Measurements from ENCODE around the gene ABHD12B. TPM values are rescaled to one million over a fixed set of nuclear protein-coding genes. Genes with fewer than 3 reads are reported as not detected.

ABHD12B gene
- total RNA-seq, 1 donor from 2014 or later = not detected

DNA sequence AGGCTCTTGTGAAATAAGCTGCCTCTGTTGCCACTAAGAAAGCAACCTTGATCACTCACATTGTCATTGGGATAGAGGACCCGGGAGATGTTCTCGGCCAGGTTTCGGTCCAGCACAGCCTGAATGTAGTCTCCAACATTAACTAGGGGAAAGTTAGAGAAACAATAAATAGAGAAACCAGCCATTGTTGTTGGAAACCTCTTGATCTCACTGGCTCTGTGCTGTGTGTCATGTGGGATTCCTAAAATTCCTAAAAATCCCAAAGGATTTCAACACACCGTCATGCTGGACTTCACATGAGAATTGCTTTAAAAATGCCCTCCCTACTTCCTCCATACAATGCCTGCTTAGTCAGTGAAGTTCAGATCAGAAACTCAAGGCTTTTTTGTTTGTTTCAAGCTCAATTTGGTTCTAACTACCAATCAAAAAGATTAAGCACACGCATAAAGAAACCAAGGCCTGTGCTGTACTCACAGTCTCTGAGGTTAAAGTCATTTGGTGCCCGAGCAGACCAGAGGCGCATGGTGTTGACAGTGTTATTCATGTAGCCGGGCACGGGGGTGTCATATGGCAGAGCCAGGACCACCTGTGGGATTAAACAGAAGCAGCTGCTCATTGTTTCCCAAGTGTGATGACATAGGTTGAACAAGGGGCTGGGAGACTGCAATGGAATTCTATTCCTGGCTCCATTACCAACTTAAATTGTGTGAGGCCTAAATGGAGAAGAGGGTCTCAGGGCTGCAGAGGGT, 48.8 kb downstream of the ABHD12B start:
- Histone ChIP-seq H3K4me1 (no peaks in the 10 kb centered on the region), H3K27me3 (no peaks in the 10 kb centered on the region), H3K4me3 (no peak overlapping the region), H3K9me3 (no peaks in the 10 kb centered on the region), H3K36me3 (peaks cover 30 to 63% of the 10 kb centered on the region in 2 donors), H3K27ac (peak overlapping the region in 1 of 2 donors; percentile 3)
- intact Hi-C loops (cut with DNase I) = no loop called here
- no peak for DNase-seq (ENCODE audit: low spot score in 2 of 2)
- TF ChIP-seq, protein P1, sequence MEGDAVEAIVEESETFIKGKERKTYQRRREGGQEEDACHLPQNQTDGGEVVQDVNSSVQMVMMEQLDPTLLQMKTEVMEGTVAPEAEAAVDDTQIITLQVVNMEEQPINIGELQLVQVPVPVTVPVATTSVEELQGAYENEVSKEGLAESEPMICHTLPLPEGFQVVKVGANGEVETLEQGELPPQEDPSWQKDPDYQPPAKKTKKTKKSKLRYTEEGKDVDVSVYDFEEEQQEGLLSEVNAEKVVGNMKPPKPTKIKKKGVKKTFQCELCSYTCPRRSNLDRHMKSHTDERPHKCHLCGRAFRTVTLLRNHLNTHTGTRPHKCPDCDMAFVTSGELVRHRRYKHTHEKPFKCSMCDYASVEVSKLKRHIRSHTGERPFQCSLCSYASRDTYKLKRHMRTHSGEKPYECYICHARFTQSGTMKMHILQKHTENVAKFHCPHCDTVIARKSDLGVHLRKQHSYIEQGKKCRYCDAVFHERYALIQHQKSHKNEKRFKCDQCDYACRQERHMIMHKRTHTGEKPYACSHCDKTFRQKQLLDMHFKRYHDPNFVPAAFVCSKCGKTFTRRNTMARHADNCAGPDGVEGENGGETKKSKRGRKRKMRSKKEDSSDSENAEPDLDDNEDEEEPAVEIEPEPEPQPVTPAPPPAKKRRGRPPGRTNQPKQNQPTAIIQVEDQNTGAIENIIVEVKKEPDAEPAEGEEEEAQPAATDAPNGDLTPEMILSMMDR (IDR thresholded peaks at IDR 0.05) = no peak

DNA sequence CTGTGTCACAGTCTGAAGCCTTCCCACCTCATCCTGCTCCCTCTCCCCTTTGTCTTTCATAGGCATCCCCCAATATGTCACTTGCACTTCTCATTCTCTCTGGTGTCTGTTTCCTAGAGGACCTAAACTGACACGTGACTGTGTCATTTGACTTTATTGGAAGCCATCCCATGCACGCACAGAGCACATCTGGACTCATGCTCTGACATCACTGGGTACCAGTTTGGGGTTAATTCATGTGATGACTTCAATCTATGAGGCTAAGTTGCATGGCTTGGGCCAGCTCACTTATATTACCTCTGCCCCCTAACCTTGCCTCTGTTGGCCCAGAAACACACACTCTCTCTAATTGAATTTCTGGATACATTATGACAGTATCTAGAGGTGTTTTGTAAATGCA, 51.0 kb downstream of the ABHD12B start:
- Histone ChIP-seq H3K9me3 (no peaks in the 10 kb centered on the region), H3K4me1 (no peaks in the 10 kb centered on the region), H3K36me3 (peaks cover 12 to 51% of the 10 kb centered on the region in 2 donors), H3K4me3 (no peak overlapping the region), H3K27ac (no peak overlapping the region), H3K27me3 (no peaks in the 10 kb centered on the region)
- no peak for DNase-seq (ENCODE audit: low spot score in 2 of 2)
- TF ChIP-seq, protein P1 (IDR thresholded peaks at IDR 0.05) = no peak
- intact Hi-C loops (cut with DNase I) = no loop called here

DNA sequence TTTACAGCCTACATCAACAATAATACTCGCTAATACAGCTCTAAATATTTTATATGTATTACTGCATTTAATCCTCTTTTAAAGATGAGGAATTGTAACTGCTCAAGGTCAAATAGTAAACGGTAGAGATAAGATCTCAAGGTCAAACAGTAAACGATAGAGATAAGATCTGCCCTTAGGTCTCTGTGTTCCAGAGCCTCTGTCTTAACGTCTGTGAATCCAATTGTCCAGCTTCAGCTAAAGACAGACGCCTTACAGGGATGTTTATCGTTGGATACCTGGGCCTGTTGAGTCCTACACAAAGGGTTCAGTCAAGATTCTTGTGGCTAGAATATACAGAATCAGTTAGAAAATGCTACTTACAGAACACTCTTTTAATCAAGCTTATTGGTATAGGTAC, 52.4 kb downstream of the ABHD12B start:
- intact Hi-C loops (cut with DNase I) = no loop called here
- TF ChIP-seq, protein P1 (IDR thresholded peaks at IDR 0.05) = no peak
- no peak for DNase-seq (ENCODE audit: low spot score in 2 of 2)
- Histone ChIP-seq H3K27ac (no peak overlapping the region), H3K36me3 (peaks cover 19 to 52% of the 10 kb centered on the region in 2 donors), H3K27me3 (no peaks in the 10 kb centered on the region), H3K4me1 (no peaks in the 10 kb centered on the region), H3K4me3 (no peak overlapping the region), H3K9me3 (no peaks in the 10 kb centered on the region)

DNA sequence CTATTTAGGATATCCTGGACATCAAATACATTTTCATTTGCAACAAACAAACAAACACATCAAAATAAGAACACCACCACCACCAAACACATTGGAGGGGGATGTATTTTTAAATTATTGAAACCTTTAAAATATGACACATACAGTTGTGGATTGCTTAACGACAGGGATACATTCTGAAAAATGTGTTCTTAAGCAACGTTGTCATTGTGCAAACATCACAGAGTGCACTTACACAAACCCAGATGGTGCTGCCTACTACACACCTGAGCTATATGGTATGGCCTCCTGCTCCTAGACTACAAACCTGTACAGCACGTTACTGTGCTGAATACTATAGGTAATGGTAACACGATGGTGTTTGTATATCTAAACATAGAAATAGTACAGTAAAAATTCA, 53.0 kb downstream of the ABHD12B start:
- TF ChIP-seq, protein P1 (IDR thresholded peaks at IDR 0.05) = no peak
- Histone ChIP-seq H3K4me1 (no peaks in the 10 kb centered on the region), H3K27me3 (no peaks in the 10 kb centered on the region), H3K4me3 (no peak overlapping the region), H3K36me3 (peaks cover 19 to 52% of the 10 kb centered on the region in 2 donors), H3K9me3 (no peaks in the 10 kb centered on the region), H3K27ac (no peak overlapping the region)
- intact Hi-C loops (cut with DNase I) = no loop called here
- DNase-seq (ENCODE audit: low spot score in 2 of 2) = no peak

DNA sequence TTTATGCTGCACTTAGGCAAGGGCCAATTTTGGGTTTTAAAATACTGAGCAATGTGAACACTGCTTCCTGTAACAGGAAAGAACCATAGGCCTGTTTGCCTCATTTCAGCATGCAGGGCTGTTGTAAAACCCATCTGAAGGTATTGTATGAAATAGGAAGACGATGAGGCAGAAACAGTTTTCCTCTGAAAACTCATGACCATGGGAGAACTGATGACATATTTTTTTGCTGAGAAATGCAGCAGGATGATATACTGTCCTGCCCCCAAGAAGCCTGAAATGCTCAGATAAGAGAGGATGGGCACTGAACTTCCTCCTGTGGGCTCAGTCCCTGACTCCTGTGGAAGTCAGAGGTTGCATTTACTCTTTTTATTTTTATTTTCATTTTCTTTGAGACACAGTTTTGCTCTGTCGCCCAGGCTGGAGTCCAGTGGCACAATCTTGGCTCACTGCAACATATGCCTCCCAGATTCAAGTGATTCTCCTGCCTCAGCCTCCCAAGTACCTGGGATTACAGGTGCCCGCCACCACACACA, 55.1 kb downstream of the ABHD12B start:
- Histone ChIP-seq H3K4me1 (no peaks in the 10 kb centered on the region), H3K36me3 (peaks cover 22 to 62% of the 10 kb centered on the region in 2 donors), H3K27me3 (no peaks in the 10 kb centered on the region), H3K27ac (no peak overlapping the region), H3K9me3 (no peaks in the 10 kb centered on the region), H3K4me3 (no peak overlapping the region)
- TF ChIP-seq, protein P1 (IDR thresholded peaks at IDR 0.05) = no peak
- intact Hi-C loops (cut with DNase I) = no loop called here
- DNase-seq (ENCODE audit: low spot score in 2 of 2) = no peak

Data from ascending aorta (tissue), 2 donors.